ENCODE measurements around the gene PSME1.

GRCh38 chr14:24087004-24087403 lies 49.0 kb upstream of the PSME1 start:
- TF ChIP-seq ELF4 (CRISPR knock-in tag; IDR thresholded peaks at IDR 0.05; ENCODE audit: low read depth) (no peak), CTCF (IDR thresholded peaks at IDR 0.05) (no peak), CREM (CRISPR knock-in tag; IDR thresholded peaks at IDR 0.05) (no peak), MYBL2 (CRISPR knock-in tag; IDR thresholded peaks at IDR 0.05) (no peak), ZNF416 (CRISPR knock-in tag; IDR thresholded peaks at IDR 0.05) (no peak), RORB (CRISPR knock-in tag; IDR thresholded peaks at IDR 0.05) (no peak), ZNF317 (CRISPR knock-in tag; IDR thresholded peaks at IDR 0.05; ENCODE audit: borderline replicate concordance, low read depth) (no peak), ATF3 (CRISPR knock-in tag; conservative IDR thresholded peaks at IDR 0.05) (no peak), GABPB1 (CRISPR knock-in tag; IDR thresholded peaks at IDR 0.05) (no peak), ZNF512 (CRISPR knock-in tag; IDR thresholded peaks at IDR 0.05; ENCODE audit: borderline replicate concordance) (no peak), ZNF263 (CRISPR knock-in tag; IDR thresholded peaks at IDR 0.05; ENCODE audit: low read depth) (no peak), CBFB (CRISPR knock-in tag; IDR thresholded peaks at IDR 0.05; ENCODE audit: low read depth) (no peak), ZNF138 (CRISPR knock-in tag; conservative IDR thresholded peaks at IDR 0.05) (no peak), ATF2 (CRISPR knock-in tag; IDR thresholded peaks at IDR 0.05; ENCODE audit: borderline replicate concordance, low read depth) (no peak)

Measured in WTC11 (cell line).